RWPE2 (cell line): ENCODE measurements around the gene NECTIN1.

Experiments
- ATAC-seq: fragments of 200-7000 bp; cut with Tn5 transposase; 3 replicates; pipeline ENCODE4 v1.9.1; 2021; ENCODE audit warnings: low read depth
- DNase-seq: peaks from one replicate; pipeline ENCODE4 v3.0.0-alpha.2; 2020; ENCODE audit warnings: low spot score
- H3K27ac ChIP-seq: fragments of 450-650 bp; 2 replicates; pipeline ENCODE4 v1.5.1; 2017; ENCODE audit warnings: mild to moderate bottlenecking; ENCODE audit not compliant: poor library complexity, severe bottlenecking
- H3K27me3 ChIP-seq: fragments of 250-450 bp; sonication (Bioruptor Pico); 2 replicates; pipeline ENCODE4 v1.5.1; 2021; ENCODE audit warnings: mild to moderate bottlenecking, moderate library complexity; ENCODE audit not compliant: insufficient read depth, poor library complexity, severe bottlenecking
- H3K36me3 ChIP-seq: fragments of 250-450 bp; sonication (Bioruptor Pico); 2 replicates; pipeline ENCODE4 v1.5.1; 2020; ENCODE audit warnings: low read depth, mild to moderate bottlenecking, moderate library complexity
- H3K4me1 ChIP-seq: fragments of 250-450 bp; sonication (Bioruptor Pico); 2 replicates; pipeline ENCODE4 v1.5.1; 2021; ENCODE audit warnings: mild to moderate bottlenecking, moderate library complexity; ENCODE audit not compliant: insufficient read depth, poor library complexity, severe bottlenecking
- H3K4me3 ChIP-seq: fragments of 250-450 bp; sonication (Bioruptor Pico); 2 replicates; pipeline ENCODE4 v1.5.1; 2021; ENCODE audit warnings: mild to moderate bottlenecking, moderate library complexity; ENCODE audit not compliant: severe bottlenecking
- H3K9me3 ChIP-seq: fragments of 250-450 bp; sonication (Bioruptor Pico); 2 replicates; pipeline ENCODE4 v1.5.1; 2021; ENCODE audit warnings: mild to moderate bottlenecking, moderate library complexity; ENCODE audit not compliant: severe bottlenecking
- TF ChIP-seq, protein P1 (sequence below): fragments of 450-650 bp; IDR thresholded peaks from one replicate; pipeline ENCODE4 v1.5.1; 2017; ENCODE audit warnings: mild to moderate bottlenecking, moderate library complexity; ENCODE audit not compliant: poor library complexity, severe bottlenecking

Gene NECTIN1

DNA sequence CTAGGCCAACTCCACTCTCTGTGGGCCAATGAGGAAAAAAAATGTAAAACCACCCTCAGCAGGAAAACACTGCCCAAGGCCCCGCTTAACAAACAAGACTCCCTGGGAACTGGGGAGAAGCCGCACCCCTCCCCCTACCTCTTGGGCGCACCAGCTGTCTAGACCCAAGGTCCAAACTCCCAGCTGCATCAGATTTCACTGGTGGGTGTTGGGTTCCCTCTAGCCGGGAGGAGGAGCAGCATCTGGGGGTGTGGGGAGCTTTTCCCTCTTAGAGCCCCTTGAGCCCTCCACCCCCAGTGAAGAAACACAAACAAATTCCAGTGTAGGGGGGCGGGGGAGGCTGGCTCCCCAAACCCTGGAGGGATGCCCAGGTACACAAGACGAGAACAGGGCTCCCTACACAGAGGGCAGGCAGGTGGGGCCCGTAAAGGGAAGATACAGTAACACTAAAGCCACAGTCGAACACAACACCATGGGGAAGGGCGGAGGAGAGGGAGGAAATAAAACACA, 64.9 kb downstream of the NECTIN1 start:
- H3K4me1 ChIP-seq, result no peaks in the 10 kb centered on the region
- H3K9me3 ChIP-seq, result no peaks in the 10 kb centered on the region
- no peak overlapping the region for H3K4me3 ChIP-seq
- peaks cover 52% of the 10 kb centered on the region for H3K36me3 ChIP-seq
- ATAC-seq, result no peak
- no peak for DNase-seq
- TF ChIP-seq, protein P1, sequence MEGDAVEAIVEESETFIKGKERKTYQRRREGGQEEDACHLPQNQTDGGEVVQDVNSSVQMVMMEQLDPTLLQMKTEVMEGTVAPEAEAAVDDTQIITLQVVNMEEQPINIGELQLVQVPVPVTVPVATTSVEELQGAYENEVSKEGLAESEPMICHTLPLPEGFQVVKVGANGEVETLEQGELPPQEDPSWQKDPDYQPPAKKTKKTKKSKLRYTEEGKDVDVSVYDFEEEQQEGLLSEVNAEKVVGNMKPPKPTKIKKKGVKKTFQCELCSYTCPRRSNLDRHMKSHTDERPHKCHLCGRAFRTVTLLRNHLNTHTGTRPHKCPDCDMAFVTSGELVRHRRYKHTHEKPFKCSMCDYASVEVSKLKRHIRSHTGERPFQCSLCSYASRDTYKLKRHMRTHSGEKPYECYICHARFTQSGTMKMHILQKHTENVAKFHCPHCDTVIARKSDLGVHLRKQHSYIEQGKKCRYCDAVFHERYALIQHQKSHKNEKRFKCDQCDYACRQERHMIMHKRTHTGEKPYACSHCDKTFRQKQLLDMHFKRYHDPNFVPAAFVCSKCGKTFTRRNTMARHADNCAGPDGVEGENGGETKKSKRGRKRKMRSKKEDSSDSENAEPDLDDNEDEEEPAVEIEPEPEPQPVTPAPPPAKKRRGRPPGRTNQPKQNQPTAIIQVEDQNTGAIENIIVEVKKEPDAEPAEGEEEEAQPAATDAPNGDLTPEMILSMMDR, result no peak
- no peaks in the 10 kb centered on the region for H3K27me3 ChIP-seq
- no peak overlapping the region for H3K27ac ChIP-seq

DNA sequence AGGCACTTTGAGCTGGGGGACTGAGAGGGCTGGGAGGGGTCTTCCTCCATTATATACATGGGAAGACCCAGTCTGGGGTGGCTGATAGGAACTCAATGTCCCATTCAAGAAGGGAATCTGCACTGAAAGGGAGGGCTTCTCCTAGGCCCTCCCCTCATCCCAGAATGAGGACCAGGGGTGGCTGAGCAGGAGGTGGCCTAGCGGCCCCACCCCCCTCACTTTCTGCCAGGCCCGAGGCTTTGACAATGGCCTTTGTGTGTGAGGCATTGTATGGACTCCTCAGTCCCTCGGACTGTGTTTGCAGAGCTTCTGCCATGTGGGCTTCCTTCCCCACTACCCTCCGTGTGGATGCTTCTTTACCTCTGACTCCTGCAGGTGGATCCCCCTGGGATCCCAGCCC, 65.7 kb downstream of the NECTIN1 start:
- no peaks in the 10 kb centered on the region for H3K4me1 ChIP-seq
- peaks cover 45% of the 10 kb centered on the region for H3K36me3 ChIP-seq
- ATAC-seq (no peak), DNase-seq (no peak)
- TF ChIP-seq, protein P1, result no peak
- no peak overlapping the region for H3K27ac ChIP-seq
- no peaks in the 10 kb centered on the region for H3K27me3 ChIP-seq
- no peaks in the 10 kb centered on the region for H3K9me3 ChIP-seq
- no peak overlapping the region for H3K4me3 ChIP-seq

DNA sequence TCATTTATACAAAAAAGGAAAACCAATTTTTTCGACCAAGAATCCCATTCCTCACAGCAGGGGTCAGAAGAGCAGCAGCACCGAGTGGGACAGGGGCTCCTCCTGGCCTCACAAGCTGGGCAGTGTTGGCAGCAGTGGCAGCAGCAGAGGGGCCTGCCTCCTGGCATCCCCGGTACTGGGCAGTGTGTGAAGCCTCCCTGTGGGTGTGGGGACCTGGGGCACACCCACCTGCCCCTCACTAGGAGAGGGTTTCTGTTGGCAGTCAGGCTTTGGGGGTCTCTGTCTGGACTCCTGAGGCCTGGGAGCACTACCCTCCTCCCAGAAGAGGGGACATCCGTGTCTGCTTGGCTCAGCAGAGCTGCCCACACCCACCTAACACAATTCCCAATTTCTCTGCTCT, 67.8 kb downstream of the NECTIN1 start:
- ATAC-seq, result no peak
- H3K27me3 ChIP-seq, result no peaks in the 10 kb centered on the region
- no peak overlapping the region for H3K27ac ChIP-seq
- TF ChIP-seq, protein P1, result no peak
- no peaks in the 10 kb centered on the region for H3K4me1 ChIP-seq
- H3K4me3 ChIP-seq, result no peak overlapping the region
- peaks cover 41% of the 10 kb centered on the region for H3K36me3 ChIP-seq
- no peak for DNase-seq
- no peaks in the 10 kb centered on the region for H3K9me3 ChIP-seq

DNA sequence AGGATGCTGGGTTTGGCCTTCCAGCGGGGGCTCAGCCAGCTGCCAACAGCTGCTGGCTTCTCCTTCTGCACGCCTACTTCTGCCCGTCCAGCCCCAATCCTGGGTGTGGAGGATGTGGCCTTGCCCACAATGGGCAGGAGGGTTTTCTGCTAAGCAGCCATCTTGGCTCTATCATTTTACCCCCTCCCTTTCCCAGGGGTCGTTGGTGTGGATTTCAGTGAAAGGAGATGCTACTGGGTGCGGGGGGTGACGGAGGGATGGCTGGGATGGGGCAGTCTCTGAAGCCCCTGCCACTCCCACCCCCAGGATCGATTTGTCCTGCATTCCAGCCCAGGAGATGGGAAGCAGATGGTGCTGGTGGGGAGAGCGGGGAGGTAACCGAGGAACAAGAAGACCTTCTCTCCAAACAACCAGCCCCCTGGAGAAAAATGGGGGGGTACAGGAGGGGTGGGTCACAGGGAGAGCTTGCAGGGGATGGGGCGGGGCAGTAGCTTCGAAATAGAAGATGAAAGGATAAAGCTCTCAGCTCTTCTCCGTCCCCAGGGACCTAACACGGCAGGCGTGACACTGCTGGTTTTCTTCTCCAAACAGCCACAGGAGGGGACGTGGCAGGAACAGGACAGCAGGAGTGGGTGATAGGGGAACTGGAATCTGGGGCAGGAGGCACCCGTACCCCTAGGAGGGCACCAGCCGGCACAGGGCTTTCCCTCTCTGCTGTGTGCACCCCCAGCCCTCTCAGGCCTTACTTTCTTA, 68.9 kb downstream of the NECTIN1 start:
- Histone ChIP-seq H3K4me1 (no peaks in the 10 kb centered on the region), H3K27ac (no peak overlapping the region), H3K27me3 (no peaks in the 10 kb centered on the region), H3K36me3 (peaks cover 30% of the 10 kb centered on the region), H3K4me3 (no peak overlapping the region), H3K9me3 (no peaks in the 10 kb centered on the region)
- TF ChIP-seq, protein P1, result no peak
- DNase-seq (no peak), ATAC-seq (no peak)
